Superior temporal gyrus (tissue), 1 donor: ENCODE results near the gene WIPF1.

Experiments
- DNase-seq: peaks from one replicate; pipeline ENCODE4 v3.0.0-alpha.2; 2016; ENCODE audit errors: extremely low spot score

WIPF1 gene, protein sequence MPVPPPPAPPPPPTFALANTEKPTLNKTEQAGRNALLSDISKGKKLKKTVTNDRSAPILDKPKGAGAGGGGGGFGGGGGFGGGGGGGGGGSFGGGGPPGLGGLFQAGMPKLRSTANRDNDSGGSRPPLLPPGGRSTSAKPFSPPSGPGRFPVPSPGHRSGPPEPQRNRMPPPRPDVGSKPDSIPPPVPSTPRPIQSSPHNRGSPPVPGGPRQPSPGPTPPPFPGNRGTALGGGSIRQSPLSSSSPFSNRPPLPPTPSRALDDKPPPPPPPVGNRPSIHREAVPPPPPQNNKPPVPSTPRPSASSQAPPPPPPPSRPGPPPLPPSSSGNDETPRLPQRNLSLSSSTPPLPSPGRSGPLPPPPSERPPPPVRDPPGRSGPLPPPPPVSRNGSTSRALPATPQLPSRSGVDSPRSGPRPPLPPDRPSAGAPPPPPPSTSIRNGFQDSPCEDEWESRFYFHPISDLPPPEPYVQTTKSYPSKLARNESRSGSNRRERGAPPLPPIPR

GRCh38 chr2:174597345-174598047 lies at the start of gene WIPF1:
WIPF1 (minus strand) TSS chr2:174597804; CDS start chr2:174585573, 12,231 bp downstream.
- DNase-seq, result no peak

GRCh38 chr2:174645296-174645695 lies 47.7 kb upstream of the WIPF1 start:
- DNase-seq, result no peak

DNA sequence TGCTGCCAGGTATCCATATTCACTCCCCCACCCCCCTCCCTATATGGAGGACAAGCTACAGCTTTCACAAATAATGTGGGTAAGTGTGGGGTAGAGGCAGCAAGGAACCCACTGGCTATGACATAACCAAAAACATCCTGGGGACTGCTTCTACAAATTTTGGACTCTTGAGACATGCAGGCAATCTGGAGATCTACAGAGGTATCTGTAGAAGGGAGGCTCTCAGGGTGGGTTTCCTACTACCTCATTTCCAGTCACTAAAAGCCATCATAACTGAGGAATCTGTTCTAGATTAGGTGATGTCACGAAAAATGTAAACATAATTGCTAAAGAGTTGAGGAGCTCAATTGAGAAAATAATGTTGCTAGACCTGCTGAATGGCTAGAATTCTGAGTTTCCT lies 46.8 kb upstream of the WIPF1 start:
- DNase-seq, result no peak

GRCh38 chr2:174643356-174643755 lies 45.8 kb upstream of the WIPF1 start:
- DNase-seq, result no peak

DNA sequence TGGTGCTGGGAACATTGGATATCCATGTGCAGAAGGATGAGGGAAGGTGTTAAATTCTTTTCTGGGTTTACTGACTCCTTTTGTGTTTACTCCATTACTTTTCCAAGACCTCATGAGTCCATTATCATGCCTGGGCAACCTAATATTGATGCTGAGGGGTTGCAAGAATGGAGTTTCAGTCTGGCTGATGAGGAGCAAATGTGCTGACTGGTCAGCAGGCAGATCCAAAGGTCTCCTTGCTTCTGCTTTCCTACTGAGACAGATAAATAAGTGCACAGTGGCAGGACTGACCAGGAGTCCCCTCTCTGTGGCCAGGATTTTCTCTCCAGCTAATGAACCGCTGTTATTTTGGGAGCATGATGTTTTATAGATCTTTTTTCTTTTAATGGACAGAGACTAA lies 43.6 kb upstream of the WIPF1 start:
- no peak for DNase-seq

DNA sequence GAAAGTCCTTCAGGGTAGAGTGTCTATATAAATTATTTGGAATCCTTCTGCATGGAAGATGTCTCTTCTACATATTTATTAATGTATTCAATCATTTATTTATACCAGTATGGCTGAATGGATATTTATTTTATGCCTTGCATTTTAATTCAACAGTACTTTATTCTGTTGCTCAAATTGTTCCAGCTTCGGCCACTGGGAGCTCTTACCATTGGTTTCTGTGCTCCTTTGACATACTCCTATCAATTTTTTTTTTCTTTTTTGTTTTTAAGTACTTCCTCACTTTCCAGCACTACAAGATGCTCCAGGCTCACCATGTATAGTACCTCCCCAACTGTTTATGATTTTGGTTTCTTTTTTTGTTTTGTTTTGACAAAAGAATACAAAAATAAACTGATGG lies 39.4 kb upstream of the WIPF1 start:
- no peak for DNase-seq

- DNase-seq, result no peak
These were observed 38.3 kb upstream of the WIPF1 start for GRCh38 chr2:174635776-174636404.

DNA sequence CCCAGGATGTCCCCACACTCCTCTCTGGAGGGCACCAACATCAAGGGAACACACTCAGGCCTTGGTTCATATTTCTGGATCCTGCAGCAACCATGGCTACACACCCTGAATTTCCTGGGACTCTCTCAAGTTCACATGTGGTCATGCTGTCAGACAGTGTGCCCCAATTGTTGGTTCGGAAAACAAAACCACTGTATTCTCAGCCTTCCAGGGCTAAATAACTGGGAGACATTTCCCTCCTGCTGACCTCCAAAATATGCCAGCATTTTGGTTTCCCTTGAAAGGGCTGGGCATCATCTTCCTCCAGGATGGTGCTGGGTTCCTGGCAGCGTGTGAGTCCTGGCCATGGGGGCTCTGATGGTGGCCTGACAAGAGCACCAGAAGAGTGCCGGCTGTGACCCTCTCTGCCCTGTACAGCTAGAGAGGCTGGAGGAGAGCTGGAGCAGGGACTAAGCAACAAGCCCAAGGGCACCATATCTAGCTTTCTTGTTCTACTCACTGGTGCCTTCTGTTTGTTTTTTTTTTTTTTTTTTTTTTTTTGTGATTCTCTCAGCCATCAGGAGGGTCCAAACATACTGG lies 37.5 kb upstream of the WIPF1 start:
- no peak for DNase-seq

DNA sequence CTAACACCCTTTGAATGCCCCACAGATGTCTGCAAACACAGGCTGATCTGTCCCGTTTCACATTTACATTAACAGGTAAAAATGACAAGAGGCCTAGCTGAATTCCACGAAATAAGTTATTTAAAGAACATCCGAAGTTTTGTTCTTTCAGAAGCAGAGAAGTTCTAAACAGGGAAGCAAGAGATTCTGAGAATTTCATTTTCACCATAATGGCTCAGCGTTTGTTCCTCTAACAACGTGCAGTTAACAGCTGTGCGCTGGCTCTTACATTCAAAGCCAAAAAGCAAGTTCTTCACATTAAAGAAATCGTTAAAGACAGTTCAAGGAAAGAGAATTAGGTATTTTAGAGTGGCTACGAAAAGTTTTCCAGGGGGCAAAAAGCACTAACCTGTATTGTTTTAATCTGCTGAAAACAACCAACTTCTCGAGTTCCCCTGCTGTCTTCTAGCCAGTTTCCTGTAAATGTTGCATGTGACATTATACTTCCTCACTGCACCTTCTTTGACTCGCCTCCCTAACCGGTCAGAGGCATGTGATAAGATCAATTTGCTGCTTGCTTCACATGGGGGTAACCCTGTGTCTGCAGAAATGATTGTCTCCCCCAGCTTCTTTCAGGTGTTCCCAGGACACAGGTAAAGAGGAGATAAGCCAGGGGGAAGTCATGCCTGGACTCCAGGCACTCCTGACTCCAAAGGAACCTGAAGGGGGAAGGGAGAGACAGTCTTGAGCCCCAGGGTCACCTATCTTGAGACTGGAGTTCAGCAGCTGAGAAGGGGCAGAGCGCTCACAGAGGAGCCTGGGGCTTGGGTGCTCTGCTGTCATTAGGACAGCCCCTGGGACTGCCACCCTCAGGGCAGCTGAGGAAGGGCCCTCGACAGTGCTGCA lies 36.8 kb upstream of the WIPF1 start:
- DNase-seq, result peak; percentile 48

DNA sequence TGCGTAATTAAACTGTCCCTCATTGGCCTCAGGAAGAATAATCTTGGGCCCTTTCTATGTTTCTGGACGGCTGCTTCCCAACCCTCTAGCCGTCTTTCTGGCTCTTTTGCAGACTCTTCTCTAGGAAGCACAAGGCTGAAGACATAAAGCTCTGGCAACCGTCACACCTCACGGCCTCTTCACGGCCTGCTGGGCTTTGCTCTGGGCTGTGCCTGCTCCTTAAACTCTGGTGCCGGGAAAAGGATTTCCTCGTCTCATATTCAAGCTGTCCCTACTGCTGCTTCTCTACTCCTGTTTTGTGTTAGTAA lies 36.0 kb upstream of the WIPF1 start:
- DNase-seq, result no peak

DNA sequence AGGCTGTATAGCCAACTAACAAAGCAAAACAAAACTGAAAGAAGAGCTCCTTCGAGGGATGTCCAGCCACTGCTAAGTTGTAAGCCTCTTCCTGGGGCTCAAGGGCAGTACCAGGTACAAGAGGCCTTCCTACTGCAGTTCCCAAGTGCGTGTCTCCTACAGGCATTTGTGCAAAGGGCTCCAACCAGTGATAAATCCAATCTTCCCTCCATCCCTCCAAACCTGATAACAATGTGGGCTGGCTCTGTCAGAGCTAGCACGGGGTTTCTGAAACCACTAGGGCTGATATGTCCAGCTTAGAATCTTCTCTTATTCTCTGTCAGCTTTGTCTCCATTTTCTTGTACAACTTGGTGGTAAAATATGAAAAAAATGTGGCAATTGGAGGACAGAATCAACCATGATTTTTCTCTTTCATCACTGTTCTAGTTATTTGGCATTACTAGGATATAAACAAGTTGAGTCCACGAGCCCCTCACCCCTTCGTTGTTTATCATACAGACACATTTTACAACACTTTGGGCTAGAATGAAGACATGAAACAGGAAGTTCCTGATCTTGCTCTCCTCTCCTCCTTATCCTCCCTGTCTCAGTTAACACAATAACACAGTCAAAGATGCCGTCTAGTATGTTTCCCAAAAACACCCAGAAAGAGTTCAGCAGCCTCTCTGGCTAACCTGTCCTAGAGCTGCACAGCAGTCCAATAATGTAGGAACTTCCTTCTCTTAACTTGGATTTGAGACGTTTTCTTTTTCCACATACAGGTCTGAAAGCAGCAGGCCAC lies 35.4 kb upstream of the WIPF1 start:
- no peak for DNase-seq

- DNase-seq, result no peak
These were observed 33.7 kb upstream of the WIPF1 start for GRCh38 chr2:174631009-174631981.

GRCh38 chr2:174630107-174630506 lies 32.5 kb upstream of the WIPF1 start:
- DNase-seq, result no peak

GRCh38 chr2:174629506-174629905 lies 31.9 kb upstream of the WIPF1 start:
- no peak for DNase-seq

- no peak for DNase-seq
These were observed 31.0 kb upstream of the WIPF1 start for GRCh38 chr2:174628528-174629169.

DNA sequence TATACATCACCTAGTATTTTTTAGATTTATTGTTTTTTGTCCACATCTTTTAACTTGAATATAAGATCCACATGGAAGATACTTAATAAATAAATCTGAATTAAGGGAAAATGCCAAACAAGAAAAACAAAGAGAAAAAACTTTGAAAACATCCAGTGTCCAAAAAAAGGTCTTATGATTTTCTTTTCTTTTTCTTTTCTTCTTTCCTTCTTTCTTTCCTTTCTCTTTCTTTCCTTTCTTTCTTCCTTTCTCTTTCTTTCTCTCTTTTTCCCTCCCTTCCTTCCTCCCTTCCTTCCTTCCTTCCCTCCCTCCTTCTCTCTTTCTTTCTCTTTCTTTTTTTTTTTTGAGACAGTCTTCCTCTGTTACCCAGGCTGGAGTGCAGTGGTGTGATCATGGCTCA lies 29.6 kb upstream of the WIPF1 start:
- no peak for DNase-seq

GRCh38 chr2:174624895-174625430 lies 27.4 kb upstream of the WIPF1 start:
- DNase-seq, result no peak

DNA sequence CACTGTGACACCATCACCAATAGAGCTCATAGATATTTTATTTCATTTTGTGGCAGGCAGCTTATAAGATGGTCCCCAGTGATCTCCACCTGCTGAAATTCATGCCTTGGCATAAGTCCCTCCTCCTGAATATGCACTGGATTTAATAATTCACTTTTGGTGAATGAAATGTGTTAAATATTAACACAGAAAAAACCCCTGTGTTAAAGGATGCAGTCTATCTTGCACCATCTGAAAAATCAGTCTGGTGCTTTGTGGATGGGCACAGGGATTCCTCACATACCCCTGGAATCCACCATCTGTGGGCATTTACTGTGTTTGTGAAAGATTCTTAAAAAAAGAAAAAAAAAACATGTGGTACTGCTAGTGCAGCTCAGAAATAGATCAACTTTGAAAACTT lies 26.1 kb upstream of the WIPF1 start:
- DNase-seq, result no peak
